ENCODE measurements around the gene AFAP1.

The AFAP1 gene

DNA sequence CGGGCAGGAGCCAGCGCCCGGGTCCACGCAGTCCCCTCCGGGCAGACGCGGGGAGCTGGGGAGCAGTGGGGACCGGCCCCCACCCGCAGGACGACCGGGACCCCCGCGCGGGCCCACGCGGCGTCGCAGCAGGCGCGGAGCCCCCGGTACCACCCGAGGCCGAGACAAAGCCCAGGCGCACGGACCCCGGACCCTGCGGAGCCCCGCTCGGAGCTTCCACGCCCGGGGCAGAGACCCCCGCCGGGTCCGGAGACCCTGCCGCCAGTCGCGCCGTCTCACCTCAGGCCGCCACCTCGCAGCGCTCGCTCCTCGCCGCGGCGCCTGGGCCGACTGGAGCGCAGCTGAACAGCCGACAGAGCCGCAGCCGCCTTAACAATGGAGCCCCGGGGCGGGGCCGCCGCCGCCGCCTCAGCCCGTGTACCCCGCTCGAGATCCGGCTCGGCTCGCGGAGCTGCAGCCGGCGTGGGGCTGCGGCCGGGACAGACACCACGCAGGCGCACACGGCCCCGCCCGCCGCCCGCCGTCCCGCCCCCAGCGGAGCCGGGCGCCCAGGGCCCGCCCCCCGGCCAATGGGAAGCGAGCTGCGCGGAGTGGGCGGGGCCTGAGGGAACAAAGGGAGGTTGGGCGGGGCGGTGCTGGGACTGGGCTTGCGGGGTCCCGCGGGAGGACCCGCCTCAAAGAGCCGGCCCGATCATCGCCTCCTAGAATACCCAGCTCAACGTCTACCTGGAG lies at the start of gene AFAP1:
TSS of gene AFAP1 (minus strand) at position 485 of the 732 bp plus-strand sequence. CDS start 67,783 bp downstream, outside the sequence.
- peak within 1 kb of the TSS; percentile 88 to 90 for H3K4me3 ChIP-seq (replicated peaks in 1 of 2; ENCODE audit: low read depth in 2 of 2, low read length in 2 of 2)
- DNase-seq (ENCODE audit: low read depth in 2 of 2): peak; percentile 77 to 92
- no peak for TF ChIP-seq CTCF (IDR thresholded peaks at IDR 0.05; ENCODE audit: low read depth, low read length)

DNA sequence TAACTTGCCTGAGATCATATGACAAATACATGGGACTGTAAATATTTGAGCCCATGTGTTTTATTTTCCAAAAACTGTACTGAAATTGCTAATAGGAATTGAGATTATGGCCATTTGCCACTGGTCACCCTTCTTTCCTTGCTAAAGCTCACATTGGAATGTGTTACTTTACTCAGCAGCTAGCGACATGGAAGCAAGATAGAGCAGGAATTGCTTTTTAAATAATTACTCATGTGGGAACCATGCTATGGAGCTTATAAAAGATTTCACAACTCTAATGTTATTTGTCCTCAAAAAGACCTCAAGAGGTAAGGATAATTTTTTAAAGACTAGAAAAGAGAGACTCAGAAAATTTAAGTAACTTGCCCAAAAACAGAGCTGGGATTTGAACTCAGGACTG lies 48.8 kb upstream of the AFAP1 start:
- peak; percentile 69 to 78 for DNase-seq (ENCODE audit: low read depth in 2 of 2)
- H3K4me3 ChIP-seq (replicated peaks in 1 of 2; ENCODE audit: low read depth in 2 of 2, low read length in 2 of 2): no peak overlapping the region
- no peak for TF ChIP-seq CTCF (IDR thresholded peaks at IDR 0.05; ENCODE audit: low read depth, low read length)

DNA sequence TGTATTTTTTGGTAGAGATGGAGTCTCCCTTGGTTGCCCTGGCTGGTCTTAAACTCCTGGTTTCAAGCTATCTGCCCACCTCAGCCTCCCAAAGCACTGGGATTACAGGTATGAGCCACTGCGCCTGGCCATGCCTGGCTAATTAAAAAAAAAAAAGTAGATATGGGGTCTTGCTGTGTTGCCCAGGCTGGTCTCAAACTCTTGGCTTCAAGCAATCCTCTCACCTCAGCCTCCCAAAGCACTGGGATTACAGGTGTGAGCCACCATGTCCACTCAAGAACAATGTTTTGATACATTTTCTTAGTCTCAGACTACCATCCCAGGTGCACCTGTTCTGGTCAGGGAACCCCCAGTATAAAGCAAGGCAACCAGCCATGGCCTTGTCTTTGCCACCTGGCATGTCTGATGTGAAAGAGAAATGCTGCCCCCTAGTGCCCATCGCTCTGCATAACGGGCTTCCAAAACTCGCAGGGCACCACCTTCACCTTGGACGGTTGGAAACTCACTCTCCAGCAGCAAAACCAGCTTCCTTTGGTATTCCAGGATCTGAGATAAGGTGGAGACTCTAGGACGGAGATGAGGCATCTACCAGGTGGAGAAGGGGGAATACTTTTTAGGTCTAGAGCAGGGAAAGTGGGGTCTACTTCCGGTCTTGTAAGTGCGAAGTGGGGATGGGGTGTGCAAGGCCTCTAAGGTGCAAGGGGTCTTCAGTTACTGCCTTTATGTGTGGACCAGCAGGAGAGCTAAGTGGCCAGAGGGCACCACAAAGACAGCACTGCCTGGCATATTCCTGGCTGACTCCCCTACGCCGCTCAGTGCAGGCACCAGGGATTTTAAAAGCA lies 47.7 kb upstream of the AFAP1 start:
- H3K4me3 ChIP-seq (replicated peaks in 1 of 2; ENCODE audit: low read depth in 2 of 2, low read length in 2 of 2): no peak overlapping the region
- peak; percentile 90 for TF ChIP-seq CTCF (IDR thresholded peaks at IDR 0.05; ENCODE audit: low read depth, low read length)
- DNase-seq (ENCODE audit: low read depth in 2 of 2): peak; percentile 83 to 87

- peak in 1 of 2 donors; percentile 69 for DNase-seq (ENCODE audit: low read depth in 2 of 2)
- TF ChIP-seq CTCF (IDR thresholded peaks at IDR 0.05; ENCODE audit: low read depth, low read length): no peak
- no peak overlapping the region for H3K4me3 ChIP-seq (replicated peaks in 1 of 2; ENCODE audit: low read depth in 2 of 2, low read length in 2 of 2)
Observed at GRCh38 chr4:7985891-7986441, 46.3 kb upstream of the AFAP1 start.

GRCh38 chr4:7985072-7985471 lies 45.4 kb upstream of the AFAP1 start:
- no peak for TF ChIP-seq CTCF (IDR thresholded peaks at IDR 0.05; ENCODE audit: low read depth, low read length)
- H3K4me3 ChIP-seq (replicated peaks in 1 of 2; ENCODE audit: low read depth in 2 of 2, low read length in 2 of 2): no peak overlapping the region
- no peak for DNase-seq (ENCODE audit: low read depth in 2 of 2)

DNA sequence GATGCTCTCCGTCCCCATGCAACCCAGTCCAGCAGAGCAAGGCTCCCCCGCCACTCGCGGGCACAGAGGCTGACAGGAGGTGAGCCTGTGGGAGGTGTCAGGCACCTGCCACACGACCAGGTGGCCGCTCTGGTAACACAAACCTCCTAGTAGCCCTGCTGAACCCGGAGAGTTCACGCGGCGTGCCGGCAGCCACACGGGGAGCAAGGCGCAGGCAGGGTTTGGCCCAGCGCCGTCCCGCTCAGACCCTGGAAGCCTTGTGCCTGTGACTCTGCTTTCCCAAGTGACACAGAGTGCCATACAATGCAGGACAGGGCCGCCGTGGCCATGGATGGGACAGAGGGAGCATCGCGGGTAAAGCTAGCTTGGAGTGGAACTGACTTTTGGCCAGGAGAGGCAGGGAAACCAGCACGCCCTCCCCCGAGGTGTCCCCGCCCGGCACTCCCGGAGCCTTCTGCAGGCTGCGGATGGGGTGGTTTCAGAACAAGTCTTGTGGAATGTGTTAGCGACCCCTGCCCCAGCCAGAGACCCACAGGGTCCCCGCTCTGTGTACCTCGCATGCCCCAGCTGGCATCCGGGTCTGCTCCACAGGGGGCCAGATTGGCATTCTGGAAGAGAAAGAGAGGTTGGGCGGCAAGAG lies 44.7 kb upstream of the AFAP1 start:
- no peak for TF ChIP-seq CTCF (IDR thresholded peaks at IDR 0.05; ENCODE audit: low read depth, low read length)
- H3K4me3 ChIP-seq (replicated peaks in 1 of 2; ENCODE audit: low read depth in 2 of 2, low read length in 2 of 2): no peak overlapping the region
- no peak for DNase-seq (ENCODE audit: low read depth in 2 of 2)
